Measurements from ENCODE around the gene CFAP68. TPM values are rescaled to one million over a fixed set of nuclear protein-coding genes. Genes with fewer than 3 reads are reported as not detected.

CFAP68 gene
- total and polyA plus RNA-seq, 10 donors = 9.4 to 37.1 (median 13.6) TPM

GRCh38 chr11:111912535-111912934 is 33.2 kb downstream of the CFAP68 start, which contains the start of gene HSPB2:
Gene HSPB2 (plus strand): TSS chr11:111912734. CDS start chr11:111912830, 96 bp downstream.
- Histone ChIP-seq H3K36me3 (no peaks in the 10 kb centered on the region), H3K4me1 (no peaks in the 10 kb centered on the region), H3K27me3 (replicated peaks in 1 of 7) (peaks cover 0 to 55% (median 25%) of the 10 kb centered on the region in 7 donors), H3K27ac (peak within 1 kb of the TSS; percentile 13 to 85 (median 78)), H3K4me3 (peak within 1 kb of the TSS in 6 of 8 donors; percentile 4 to 62 (median 32)), H3K9me3 (no peaks in the 10 kb centered on the region)
- 8 to 27% (median 13%) methylated on average over 14 to 26 of the region's 26 CpGs for WGBS, 5 donors
- intact Hi-C loops (cut with DNase I; ENCODE audit: low total_unique reads) = no loop called here
- TF ChIP-seq POLR2A (IDR thresholded peaks at IDR 0.05) (no peak), CTCF (IDR thresholded peaks at IDR 0.05 in 8 of 11, conservative IDR thresholded peaks at IDR 0.05 in 3 of 11) (no peak), POLR2AphosphoS5 (IDR thresholded peaks at IDR 0.05) (no peak)
- no peak for DNase-seq

GRCh38 chr11:111913031-111913861 is 33.9 kb downstream of the CFAP68 start:
- H3K4me3 ChIP-seq = peak overlapping the region in 4 of 8 donors; percentile 31 to 62 (median 38)
- no peaks in the 10 kb centered on the region for H3K36me3 ChIP-seq
- intact Hi-C loops (cut with DNase I; ENCODE audit: low total_unique reads) = no loop called here
- no peaks in the 10 kb centered on the region for H3K9me3 ChIP-seq
- DNase-seq = no peak
- peak overlapping the region; percentile 13 to 85 (median 78) for H3K27ac ChIP-seq
- no peaks in the 10 kb centered on the region for H3K4me1 ChIP-seq
- H3K27me3 ChIP-seq (replicated peaks in 1 of 7) = peaks cover 0 to 55% (median 25%) of the 10 kb centered on the region in 7 donors
- TF ChIP-seq CTCF (IDR thresholded peaks at IDR 0.05 in 8 of 11, conservative IDR thresholded peaks at IDR 0.05 in 3 of 11) (no peak), POLR2AphosphoS5 (IDR thresholded peaks at IDR 0.05) (peak; percentile 61 to 71 (median 67)), POLR2A (IDR thresholded peaks at IDR 0.05) (no peak)
- 68 to 82% (median 73%) methylated on average over 21 to 24 of the region's 24 CpGs for WGBS, 5 donors

GRCh38 chr11:111913997-111914396 is 34.7 kb downstream of the CFAP68 start:
- intact Hi-C loops (cut with DNase I; ENCODE audit: low total_unique reads) = no loop called here
- 36 to 83% (median 63%) methylated on average over 4 of the region's 4 CpGs for WGBS, 5 donors
- no peaks in the 10 kb centered on the region for H3K36me3 ChIP-seq
- H3K27me3 ChIP-seq (replicated peaks in 1 of 7) = peaks cover 0 to 55% (median 25%) of the 10 kb centered on the region in 7 donors
- H3K9me3 ChIP-seq = no peaks in the 10 kb centered on the region
- TF ChIP-seq CTCF (IDR thresholded peaks at IDR 0.05 in 8 of 11, conservative IDR thresholded peaks at IDR 0.05 in 3 of 11) = no peak
- no peak for TF ChIP-seq POLR2A (IDR thresholded peaks at IDR 0.05)
- TF ChIP-seq POLR2AphosphoS5 (IDR thresholded peaks at IDR 0.05) = peak in 1 of 3 donors; percentile 43
- H3K4me3 ChIP-seq = peak overlapping the region in 3 of 8 donors; percentile 34 to 62 (median 42)
- H3K4me1 ChIP-seq = no peaks in the 10 kb centered on the region
- peak overlapping the region; percentile 13 to 85 (median 78) for H3K27ac ChIP-seq
- no peak for DNase-seq

- Histone ChIP-seq H3K9me3 (no peaks in the 10 kb centered on the region), H3K27me3 (replicated peaks in 1 of 7) (peaks cover 0 to 40% (median 22%) of the 10 kb centered on the region in 7 donors), H3K27ac (no peak overlapping the region), H3K4me1 (no peaks in the 10 kb centered on the region), H3K36me3 (no peaks in the 10 kb centered on the region), H3K4me3 (no peak overlapping the region)
- WGBS, 5 donors = 90 to 100% (median 94%) methylated on average over 1 of the region's 1 CpG
- intact Hi-C loops (cut with DNase I; ENCODE audit: low total_unique reads) = no loop called here
- TF ChIP-seq CTCF (IDR thresholded peaks at IDR 0.05 in 8 of 11, conservative IDR thresholded peaks at IDR 0.05 in 3 of 11) = no peak
- no peak for TF ChIP-seq POLR2AphosphoS5 (IDR thresholded peaks at IDR 0.05)
- TF ChIP-seq POLR2A (IDR thresholded peaks at IDR 0.05) = no peak
- no peak for DNase-seq
Measured at GRCh38 chr11:111916768-111917167, 37.4 kb downstream of the CFAP68 start.

All from spleen (tissue), 11 donors.